Measurements from ENCODE around the gene PTMA.
A peak's percentile ranks its signal among the peaks of the same experiment; 100 is the strongest.
"Not testable (repeated sequence)": the region's sequence is repeated elsewhere in the genome, so short reads cannot be mapped to it uniquely, and the experiment has no call there.

The PTMA gene

GRCh38 chr2:231717281-231718171 is 9.2 kb downstream of the PTMA start:
- peak; percentile 32 for DNase-seq

- DNase-seq = no peak
These were observed 10.5 kb downstream of the PTMA start for GRCh38 chr2:231718799-231719198.

DNA sequence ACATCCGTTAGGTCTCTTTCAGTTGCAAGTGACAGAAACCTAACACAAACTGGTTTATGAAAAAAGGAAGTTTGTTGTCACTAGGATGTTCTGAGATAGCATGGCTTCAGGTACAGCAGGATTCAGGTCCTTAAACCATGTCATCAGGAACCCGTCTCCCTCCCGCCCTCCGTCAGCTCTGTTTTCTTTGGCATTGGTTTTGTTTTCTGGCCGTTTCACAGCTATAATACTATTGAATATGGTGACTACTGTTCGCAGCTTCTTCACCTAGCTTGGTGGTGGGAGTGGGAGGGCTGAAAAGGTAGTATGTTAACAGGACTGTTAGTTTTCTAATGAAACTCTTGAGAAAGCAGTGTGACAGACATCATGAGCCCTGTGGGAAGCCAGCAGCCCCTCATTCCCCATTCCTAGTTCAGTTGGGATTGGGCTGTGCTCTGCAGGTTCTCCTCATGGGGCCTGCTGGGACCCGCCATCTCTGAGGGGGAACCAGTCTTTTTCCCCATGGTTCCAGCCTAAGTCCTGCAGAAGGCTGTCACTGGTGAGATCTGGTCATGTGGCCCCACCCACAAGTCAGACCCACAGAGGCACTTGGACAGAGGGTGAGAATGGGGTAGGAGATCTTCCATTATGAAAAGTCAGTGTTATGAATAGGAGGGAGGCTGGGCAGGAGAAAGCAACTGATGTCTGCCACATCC is 12.1 kb downstream of the PTMA start:
- no peak for DNase-seq

DNA sequence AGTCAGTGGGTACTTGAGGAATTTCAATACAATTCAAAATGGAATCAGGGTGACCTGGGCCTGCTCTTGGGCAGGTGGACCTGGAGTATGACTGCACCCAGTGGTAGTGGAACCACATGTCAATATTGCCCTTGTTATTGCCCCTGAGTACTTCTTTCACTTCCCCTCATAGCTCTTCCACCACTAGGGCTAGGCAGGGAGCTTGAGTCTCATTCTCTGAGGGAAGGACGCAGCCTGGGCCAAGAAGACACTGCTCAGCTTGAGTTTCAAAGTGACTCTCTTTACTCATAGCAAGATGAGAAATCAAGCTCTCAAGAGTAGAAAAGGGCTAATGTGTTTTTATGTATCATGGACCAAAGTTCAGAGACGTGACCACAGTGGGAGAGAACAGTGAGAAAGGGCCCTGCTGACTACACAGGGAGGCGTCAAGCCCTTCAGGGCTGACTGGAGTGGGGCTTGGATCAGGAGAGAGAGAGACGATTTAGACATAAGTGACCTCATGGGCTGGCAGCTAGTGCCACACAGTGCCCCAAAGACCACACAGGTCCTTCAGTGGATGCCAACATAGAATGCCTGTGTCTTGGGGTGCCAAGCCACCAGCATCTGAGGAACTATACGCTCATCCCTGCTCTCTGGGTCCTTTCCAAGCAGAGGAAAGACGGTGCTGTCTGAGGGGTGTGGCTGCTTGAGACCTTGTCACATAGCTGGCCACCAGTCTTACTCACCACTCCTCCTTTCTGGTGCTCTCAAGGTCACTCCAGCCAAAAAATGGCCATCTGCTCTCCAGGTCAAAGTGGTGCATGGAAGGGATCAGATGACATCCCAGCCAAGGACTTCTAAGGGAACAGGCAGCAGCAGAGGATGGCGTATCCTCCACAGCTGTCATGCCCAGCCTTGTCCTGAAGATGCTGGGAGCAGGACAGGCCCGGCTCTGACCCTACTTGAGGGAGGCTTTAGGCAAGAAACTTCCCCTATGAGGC is 13.0 kb downstream of the PTMA start:
- no peak for DNase-seq

DNA sequence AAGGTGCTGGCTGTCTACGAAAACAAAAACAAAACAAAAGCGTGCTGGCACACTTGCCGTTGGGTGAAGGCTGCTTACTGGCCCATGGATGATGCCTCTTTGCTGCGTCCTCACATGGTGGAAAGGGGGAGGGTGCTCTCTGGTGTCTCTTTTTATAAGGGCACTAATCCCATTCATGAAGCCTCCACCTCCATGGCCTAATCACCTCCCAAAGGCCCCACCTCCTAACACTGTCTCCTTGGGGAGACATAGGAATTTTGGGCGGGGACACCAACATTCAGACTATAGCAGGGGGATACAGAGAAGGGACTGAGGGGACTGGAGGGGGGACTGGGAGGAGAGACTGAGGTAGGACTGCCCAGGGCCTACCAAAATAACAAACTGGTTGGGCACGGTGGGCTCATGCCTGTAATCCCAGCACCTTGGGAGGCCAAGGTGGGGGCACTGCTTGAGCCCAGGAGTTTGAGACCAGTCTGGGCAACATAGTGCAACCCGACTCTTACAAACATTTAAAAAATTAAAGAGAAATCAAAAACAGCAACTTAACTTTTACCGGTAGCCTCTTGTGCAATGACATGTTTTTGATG is 14.5 kb downstream of the PTMA start:
- DNase-seq = no peak

DNA sequence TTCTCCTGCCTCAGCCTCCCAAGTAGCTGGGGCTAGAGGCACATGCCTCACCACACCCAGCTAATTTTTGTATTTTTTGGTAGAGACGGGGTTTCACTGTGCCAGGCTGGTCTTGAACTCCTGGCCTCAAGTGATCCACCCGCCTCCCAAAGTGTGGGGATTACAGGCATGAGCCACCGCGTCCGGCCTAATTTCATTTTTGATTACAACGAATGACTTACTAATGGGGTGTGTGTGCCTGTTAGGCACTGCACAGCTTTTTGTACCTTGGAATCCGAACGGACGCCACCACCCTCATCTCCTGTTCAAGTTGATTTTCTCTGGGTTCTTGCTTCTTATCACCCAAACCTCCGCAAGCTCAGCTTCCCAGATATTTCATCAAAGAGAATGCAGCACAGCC is 17.2 kb downstream of the PTMA start:
- no peak for DNase-seq

DNA sequence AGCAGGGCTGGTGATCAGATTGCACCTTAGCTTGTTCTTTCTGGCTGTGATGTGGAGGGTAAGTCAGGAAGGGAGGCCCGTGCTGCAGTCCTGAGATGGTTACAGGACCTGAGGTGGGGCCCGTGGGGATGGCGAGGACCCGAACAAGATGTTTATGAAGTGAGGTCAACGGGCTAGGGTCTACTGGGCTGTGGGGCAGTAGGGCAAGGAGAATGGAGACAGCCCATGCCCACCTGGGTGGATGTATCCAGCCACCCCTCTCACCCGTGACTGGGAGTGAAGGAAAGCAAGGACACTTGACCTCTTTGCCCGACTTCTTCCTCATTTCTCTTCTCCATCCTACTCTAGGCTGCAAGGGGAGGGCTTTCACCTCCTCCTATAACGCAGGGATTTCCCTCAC is 18.0 kb downstream of the PTMA start:
- DNase-seq = no peak

- no peak for DNase-seq
These were observed 19.3 kb downstream of the PTMA start for GRCh38 chr2:231727621-231728020.

GRCh38 chr2:231732604-231733003 is 24.3 kb downstream of the PTMA start:
- no peak for DNase-seq

- no peak for DNase-seq
These were observed 29.4 kb downstream of the PTMA start for GRCh38 chr2:231737761-231738160.

GRCh38 chr2:231743376-231744116 is 35.2 kb downstream of the PTMA start:
- DNase-seq = no peak

DNA sequence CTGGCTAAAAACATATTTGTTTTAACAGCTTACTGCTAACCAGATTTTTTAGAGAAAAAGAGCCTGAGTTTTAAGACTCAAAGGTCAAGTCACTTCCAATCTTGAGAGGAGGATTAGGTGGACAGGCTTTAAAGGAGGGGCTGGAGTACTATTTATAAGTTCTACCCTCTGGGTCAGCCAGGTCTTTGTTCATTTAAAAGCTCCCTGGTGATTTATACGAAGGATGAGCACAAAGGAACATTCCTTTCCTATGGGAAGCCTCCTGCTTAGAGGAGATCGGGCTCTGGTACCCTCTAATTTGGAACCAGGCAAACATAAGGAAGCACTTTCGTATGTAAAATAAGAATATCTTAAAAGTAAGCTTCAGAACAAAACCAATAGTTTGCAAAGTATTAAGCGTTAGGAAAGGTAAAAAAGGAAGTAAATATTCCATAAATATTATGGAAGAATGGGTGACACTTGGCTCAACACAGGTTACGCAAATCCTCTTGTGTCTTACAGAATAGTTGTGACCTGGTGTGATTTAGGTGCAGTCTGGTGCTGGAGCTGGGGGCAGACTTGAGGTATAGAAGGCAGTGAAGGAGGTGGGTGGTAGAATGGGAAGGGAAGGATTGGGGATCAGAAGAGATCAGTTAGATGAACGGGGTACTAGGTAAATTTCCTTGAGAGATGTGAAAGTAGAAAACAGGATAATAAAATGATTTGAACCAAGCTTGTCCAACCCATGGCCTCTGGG is 37.1 kb downstream of the PTMA start:
- DNase-seq = no peak

GRCh38 chr2:231748153-231748896 is 40.0 kb downstream of the PTMA start:
- DNase-seq = not testable (repeated sequence)

DNA sequence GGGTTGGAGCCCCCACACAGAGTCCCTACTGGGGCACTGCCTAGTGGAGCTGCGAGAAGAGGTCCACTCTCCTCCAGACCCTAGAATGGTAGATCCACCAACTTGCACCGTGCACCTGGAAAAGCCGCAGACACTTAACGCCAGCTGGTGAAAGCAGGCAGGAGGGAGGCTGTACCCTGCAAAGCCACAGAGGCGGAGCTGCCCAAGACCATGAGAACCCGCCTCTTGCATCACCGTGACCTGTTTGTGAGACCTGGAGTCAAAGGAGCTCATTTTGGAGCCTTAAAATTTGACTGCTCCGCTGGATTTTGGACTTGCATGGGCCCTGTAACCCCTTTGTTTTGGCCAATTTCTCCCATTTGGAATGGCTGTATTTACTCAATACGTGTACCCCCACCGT is 40.7 kb downstream of the PTMA start:
- DNase-seq = not testable (repeated sequence)

DNA sequence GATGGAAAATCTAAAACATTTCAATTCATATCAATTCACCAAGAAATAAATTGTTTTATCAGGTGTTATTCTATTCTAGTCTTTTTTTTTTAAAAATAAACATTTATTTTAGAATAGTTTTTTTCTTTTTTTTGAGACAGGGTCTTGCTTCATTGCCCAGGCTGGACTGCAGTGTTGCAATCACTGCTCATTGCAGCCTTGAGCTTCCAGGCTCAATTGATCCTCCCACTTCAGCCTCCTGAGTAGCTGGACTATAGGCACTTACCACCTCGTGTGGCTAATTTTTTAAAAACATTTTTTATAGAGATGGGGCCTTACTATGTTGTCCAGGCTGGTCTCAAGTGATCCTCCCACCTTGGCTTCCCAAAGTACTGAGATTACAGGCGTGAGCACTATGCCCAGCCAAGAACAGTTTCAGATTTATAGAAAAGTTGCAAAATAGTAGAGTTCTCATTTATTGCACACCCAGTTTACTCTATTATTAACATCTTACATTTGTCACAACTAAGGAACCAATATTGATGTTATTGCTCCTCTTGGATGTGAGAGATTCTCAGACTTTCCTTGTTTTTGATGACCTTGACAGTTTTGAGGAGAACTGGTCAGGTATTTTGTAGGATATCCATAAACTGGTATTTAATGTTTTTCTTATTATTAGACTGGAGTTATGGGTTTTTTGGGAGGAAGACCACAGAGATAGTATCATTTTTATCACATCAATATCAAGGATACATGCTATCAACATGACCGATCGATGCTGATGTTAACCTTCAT is 42.9 kb downstream of the PTMA start:
- no peak for DNase-seq

DNA sequence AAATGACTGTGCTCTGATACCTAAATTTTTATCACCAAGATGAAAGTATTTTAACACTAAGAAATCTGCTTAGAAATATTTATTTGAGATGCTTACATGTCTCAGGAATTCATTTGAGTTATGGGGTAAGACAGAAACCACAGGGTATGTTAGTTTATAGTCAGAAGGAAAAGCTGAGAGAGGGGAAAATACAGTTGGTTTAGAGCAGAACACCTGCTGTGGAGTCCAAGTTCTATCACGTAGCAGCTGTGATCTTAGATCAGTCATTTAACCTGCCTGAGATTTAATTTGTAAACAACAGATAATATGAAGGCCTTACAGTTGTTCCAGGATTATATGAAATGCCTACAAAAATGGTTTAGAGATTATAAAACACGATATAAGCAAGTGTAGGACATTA is 43.7 kb downstream of the PTMA start:
- no peak for DNase-seq

DNA sequence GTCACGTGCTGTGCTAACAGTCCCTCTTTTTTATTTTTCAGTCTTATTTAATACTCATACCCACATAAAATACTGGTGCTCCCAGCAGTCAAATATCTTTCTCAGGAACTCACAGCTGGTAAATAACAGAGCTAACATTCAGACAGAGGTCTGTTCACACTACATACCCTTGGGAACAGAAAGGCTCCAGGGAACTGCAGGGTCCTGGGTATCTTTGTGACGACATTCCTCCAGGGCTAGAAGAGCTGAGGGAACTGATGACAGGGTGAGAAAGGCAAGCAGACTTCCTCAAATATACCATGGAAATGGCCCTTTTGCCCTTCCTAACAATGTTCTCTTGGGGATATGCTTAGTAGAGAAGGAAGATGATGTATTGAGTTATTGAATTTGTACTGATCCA is 53.4 kb downstream of the PTMA start:
- DNase-seq = no peak
